GM12874 (cell line): Measurements from ENCODE around the gene STX16.

Experiments
- CTCF ChIP-seq: IDR thresholded peaks from 2 replicates; pipeline ENCODE4 v1.5.1; 2011; ENCODE audit warnings: low read depth, mild to moderate bottlenecking, control low read depth, low read length, moderate library complexity; ENCODE audit not compliant: insufficient read depth

STX16 gene

GRCh38 chr20:58613061-58613854, 37.8 kb upstream of the STX16 start:
- TF ChIP-seq CTCF = no peak

- no peak for TF ChIP-seq CTCF
These were observed 36.7 kb upstream of the STX16 start for GRCh38 chr20:58614366-58614765.

- TF ChIP-seq CTCF = no peak
These were observed 35.9 kb upstream of the STX16 start for GRCh38 chr20:58614984-58615760.

GRCh38 chr20:58616411-58616810, 34.7 kb upstream of the STX16 start:
- TF ChIP-seq CTCF = no peak

GRCh38 chr20:58617158-58617557, 33.9 kb upstream of the STX16 start:
- TF ChIP-seq CTCF = no peak

- TF ChIP-seq CTCF = no peak
These were observed 32.6 kb upstream of the STX16 start for GRCh38 chr20:58618351-58619076.
